Kasumi-1 (cell line): ENCODE measurements around the gene SRRM3.
"Not testable (repeated sequence)": the region's sequence is repeated elsewhere in the genome, so short reads cannot be mapped to it uniquely, and the experiment has no call there.

Source experiments
- DNase-seq, 2 experiments: peaks; one replicate each; lab custom pipeline; 2025; lab: John Stamatoyannopoulos, UW

Gene SRRM3

DNA sequence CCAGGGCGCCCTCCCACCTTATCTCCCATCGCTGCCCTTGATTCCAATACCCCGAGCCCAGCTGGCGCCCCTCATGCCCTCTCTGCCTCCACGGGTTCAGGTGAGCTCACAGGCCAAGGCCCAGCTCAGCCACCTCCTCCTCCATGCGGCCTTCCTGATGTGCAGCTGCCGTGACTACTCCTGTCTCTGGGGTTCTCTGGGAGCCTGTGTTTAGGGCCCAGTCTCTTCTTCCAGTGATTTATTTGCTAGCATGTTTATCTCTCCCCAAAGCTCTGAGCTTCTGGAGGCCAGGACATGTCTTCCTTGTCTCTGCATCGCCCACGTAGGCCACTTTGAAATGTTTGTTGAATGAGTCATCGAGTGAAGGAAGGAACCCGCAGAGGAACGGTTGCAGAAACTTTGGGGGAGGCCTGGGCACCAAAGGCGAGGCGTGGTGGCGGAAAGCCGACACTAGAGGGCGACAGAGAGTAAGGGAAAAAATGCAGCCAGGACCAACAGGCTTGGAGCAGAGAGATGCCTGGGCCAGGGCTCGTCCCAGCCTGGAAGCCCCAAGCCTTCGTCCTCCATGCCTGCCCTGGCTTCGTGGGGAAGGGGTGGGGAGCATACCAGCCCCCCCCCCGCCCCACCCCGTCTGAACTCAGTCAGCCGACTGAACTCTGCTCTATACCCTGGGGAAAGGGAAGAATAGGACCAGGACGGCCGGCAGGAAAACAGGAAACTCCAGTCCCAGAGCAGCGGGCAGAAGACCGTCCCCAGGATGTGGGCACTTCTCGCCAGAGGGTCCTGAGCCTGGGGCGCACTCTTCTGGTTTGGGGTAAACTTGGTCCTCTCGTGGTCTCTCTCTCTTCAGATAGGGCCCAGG, 89.9 kb downstream of the SRRM3 start:
- DNase-seq = peak; percentile 94 to 96

DNA sequence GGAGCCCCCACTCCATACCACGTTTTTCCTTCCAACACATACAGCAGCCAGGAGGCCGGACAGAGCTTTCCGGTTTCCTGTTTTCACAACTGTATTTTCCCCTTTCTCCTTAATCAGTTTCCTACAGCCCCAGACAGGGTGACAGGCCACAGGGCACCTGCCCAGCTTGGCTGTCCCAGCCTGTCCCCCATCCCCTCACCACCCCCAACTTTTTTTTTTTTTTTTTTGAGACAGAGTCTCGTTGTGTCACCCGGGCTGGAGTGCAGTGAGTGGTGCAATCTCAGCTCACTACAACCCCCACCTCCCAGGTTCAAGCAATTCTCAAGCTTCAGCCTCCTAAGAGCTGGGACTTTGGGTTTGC, 90.5 kb downstream of the SRRM3 start:
- peak in 1 of 2 experiments; percentile 88 for DNase-seq

DNA sequence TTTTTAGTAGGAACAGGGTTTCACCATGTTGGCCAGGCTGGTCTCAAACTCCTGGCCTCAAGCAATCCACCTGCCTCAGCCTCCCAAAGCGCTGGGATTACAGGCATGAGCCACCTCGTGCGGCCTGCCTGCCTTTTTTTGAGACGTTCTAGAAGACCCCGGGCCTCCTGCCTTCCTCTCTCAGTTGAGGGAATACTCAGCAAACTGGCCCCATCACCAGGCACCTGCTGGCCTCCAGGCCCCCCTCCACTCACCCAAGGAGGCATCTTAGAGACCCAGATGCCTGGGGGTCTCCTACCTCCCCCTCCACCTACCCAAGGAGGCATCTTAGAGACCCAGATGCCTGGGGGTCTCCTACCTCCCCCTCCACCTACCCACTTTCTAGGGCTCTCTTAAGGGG, 91.2 kb downstream of the SRRM3 start:
- not testable (repeated sequence) for DNase-seq

DNA sequence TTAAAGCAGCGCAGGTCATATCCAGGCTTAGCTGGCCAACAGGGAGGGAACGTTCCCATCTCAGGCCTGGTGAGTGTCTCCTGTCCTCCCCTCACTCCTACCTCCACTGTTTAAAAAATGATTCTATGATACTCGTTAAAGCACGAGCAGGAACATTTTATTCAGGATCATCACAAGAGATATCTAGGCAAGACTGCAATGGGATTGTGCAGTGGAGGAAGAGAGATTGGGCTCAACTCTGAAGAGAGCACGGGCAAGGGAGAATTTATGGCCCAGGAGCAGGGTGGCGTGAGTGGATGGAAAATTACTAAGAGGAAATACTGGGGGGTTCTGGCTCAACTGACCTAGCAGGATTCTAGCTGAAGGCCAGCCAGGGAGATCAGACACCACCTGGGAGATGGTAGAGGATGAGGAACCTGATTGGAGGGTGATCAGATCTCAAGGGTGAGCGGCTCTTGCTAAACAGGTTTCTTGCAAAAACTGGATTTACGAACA, 91.8 kb downstream of the SRRM3 start:
- no peak for DNase-seq

DNA sequence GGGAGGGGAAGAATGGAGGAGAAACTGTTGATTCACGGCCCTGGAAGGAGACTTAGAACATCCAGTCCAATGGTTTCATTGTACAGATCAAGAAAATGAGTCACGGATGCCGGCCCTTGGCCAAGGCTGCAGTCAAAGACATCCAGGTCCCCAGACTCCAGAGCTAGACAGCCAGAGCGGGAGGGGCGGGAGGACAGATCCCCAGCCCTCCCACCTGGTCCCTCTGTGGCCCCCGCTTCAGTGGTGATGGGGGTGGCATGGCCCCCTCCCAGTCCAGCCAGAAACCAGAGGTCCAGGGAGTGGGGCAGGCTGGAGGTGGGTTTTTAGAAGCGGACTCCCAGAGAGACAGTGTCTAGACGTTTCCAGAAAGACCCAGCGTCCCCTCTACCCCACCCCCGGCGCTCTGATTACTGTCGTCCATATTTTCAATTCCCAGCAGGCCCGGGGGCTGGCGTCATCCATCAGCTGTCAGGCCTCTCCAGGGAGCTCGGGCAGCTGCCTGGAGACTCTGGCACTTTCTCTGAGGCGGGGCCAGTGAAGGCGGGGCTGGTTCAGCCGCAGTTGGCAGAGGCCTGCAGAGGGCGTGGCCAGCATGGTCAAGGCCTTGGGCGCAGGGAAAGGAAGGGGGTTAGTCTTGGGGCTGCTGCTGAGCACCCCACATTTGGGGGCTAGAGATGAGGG, 92.8 kb downstream of the SRRM3 start:
- DNase-seq = no peak

DNA sequence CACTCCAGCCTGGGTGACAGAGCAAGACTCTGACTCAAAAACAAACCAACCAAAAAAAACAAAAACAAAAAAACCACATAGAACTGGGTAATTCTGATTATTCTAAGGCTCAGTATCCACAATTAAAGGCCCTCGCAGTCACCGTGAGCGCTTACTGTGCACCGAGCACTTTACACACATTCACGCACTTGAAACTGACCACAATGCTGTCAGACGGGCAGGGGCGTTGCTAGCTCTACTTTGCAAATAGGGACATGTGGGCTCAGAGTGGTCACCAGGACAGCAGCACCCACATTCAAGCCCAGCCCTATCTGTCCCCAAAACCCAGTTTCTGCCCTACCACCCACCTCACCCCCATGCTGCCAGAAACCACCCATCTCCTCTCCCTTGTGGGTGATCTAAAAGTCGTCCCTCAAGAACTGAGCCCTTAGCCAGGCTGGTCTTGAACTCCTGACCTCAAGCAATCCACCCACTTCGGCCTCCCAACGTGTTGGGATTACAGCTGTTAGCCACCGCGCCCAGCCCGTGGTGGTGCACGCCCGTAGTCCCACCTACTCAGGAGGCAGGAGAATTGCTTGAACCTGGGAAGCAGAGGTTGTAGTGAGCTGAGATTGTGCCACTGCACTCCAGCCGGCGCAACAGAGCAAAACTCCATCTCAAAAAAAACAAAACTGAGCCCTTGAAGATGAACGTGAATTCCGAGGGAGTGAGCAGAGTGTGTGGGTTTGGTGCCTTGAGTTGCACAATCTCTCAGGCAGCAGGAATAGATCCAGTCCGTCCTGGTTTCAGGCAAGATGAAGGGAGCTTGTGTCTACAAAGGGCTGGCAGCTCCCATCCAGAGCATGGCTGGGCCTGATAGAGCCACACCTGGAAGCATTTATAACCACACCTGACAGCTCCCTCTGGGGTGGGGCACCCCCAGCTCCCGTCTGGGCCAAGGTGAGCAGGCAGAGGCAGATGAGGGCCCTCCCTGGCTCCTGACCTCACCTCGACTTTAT, 95.3 kb downstream of the SRRM3 start:
- no peak for DNase-seq

DNA sequence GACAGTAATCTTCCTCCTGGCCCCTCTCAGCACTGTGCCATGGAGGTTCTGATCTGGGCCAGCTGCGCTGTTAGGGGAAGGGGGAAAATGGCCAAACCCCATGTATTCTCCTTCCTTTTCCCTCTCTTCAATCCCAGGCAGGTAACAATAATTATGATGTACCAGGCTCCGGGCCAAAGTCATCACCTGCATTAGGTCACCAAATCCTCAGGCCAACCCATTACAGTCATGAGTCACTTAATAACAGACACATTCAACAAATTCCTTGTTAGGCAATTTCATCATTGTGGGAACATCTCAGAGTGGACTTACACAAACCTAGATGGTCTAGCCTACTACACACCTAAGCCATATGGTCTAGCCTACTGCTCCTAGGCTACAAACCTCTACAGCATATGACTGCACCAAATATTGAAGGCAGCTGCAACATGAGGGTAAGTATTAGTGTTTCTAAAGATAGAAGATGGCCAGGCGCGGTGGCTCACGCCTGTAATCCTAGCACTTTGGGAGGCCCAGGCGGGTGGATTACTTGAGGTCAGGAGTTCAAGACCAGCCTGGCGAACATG, 98.6 kb downstream of the SRRM3 start:
- DNase-seq = no peak

DNA sequence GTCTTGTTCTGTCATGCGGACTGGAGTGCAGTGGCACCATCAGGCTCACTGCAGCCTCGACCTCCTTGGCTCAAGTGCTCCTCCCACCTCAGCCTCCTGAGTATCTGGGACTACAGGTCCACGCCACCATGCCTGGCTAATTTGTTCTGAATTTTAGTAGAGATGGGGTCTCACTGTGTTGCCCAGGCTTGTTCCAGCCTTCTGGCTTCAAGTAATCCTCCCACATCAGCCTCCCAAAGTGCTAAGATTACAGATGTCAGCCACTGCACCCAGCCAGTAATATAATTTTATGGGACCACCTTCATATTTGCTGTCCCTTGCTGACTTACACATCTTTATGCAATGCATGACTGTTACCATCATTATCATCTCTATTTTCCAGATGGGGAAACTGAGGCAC, 99.3 kb downstream of the SRRM3 start:
- no peak for DNase-seq

DNA sequence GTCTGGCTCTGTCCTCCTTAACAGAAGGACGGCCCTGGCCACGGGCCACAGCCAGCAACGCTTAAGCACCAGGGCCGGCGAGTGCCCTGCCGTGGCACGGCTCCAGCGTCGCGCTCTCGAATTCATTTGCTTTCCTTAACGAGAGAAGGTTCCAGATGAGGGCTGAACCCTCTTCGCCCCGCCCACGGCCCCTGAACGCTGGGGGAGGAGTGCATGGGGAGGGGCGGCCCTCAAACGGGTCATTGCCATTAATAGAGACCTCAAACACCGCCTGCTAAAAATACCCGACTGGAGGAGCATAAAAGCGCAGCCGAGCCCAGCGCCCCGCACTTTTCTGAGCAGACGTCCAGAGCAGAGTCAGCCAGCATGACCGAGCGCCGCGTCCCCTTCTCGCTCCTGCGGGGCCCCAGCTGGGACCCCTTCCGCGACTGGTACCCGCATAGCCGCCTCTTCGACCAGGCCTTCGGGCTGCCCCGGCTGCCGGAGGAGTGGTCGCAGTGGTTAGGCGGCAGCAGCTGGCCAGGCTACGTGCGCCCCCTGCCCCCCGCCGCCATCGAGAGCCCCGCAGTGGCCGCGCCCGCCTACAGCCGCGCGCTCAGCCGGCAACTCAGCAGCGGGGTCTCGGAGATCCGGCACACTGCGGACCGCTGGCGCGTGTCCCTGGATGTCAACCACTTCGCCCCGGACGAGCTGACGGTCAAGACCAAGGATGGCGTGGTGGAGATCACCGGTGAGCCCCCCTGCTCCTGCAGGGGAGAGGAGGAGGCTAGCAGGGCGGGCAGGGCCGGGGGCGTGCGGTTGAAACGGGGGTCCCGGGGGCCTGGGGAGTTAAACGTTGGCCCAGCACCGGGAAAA, 100.9 kb downstream of the SRRM3 start, which contains the start of gene HSPB1:
HSPB1 (plus strand) TSS at position 327 of the 855 bp plus-strand sequence; CDS start at position 367, 40 bp downstream.
- DNase-seq = peak; percentile 87 to 92

DNA sequence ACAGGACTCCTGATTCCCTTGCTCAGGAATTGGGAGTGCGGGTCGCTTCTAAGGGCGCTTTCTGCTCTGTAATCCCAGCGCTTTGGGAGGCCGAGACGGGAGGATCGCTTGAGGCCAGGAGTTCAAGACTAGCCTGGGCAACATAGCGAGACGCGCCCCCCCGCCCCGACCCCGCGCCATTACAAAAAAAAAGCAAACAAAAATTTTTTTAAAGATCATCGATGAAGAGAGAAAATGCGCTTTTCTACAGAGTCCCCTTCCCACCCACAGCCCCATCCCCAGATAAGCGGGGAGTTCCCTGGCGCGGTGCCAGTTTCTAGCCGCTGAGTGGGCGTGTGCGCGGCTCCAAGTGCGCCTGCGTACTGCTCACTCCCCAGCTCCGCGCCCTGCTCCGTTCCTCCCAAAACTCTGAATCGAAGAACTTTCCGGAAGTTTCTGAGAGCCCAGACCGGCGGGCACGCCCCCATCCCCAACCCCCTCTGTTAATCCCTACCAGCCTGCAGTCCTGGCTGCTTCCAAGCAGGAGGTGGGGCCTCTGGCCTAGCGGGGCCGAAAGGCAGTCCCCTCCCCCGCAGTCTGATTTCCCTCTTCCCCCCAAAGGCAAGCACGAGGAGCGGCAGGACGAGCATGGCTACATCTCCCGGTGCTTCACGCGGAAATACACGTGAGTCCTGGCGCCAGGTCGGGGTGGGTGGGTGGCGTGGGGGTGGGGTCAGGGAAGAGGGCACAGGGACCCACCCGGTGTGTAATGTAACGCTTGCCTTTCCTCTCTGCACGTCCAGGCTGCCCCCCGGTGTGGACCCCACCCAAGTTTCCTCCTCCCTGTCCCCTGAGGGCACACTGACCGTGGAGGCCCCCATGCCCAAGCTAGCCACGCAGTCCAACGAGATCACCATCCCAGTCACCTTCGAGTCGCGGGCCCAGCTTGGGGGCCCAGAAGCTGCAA, 101.8 kb downstream of the SRRM3 start:
- peak; percentile 88 to 92 for DNase-seq

DNA sequence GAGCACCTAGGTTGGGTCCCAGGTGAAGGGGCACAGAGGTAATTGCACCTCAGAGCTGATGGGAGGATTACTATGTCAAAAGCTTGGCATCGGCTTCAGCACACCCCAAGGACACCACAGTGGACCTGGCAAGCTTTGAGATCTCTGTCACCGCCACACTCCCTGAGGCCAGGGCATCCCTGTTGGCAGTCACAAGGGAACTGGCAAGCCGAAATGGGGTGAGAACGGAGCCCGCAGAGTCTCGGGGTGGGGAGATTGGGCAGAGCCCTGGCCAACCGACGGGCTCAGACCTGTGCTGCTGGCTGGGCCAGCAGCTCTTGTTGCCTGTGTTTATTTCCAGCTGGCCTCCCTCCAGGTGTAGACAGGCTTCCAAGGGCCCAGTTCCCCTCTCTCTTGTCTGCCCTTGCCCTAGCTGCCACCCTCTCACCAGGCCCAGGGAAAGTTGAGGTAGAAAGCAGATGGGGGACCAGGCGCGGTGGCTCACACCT, 103.2 kb downstream of the SRRM3 start:
- DNase-seq = no peak

DNA sequence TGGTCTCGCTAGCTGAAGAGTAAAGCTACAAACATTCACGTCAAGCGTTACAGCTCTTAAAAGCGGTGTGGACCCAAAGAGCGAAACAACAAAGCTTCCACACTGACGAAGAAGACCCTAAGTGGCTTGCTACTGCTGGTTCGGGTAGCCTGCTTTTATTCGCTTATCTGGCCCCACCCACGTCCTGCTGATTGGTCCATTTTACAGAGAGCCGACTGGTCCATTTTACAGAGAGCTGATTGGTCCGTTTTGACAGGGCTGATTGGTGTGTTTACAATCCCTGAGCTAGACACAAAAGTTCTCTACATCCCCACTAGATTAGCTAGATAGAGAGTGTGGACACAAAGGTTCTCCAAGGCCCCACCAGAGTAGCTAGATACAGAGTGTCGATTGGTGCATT, 107.2 kb downstream of the SRRM3 start:
- DNase-seq = not testable (repeated sequence)

DNA sequence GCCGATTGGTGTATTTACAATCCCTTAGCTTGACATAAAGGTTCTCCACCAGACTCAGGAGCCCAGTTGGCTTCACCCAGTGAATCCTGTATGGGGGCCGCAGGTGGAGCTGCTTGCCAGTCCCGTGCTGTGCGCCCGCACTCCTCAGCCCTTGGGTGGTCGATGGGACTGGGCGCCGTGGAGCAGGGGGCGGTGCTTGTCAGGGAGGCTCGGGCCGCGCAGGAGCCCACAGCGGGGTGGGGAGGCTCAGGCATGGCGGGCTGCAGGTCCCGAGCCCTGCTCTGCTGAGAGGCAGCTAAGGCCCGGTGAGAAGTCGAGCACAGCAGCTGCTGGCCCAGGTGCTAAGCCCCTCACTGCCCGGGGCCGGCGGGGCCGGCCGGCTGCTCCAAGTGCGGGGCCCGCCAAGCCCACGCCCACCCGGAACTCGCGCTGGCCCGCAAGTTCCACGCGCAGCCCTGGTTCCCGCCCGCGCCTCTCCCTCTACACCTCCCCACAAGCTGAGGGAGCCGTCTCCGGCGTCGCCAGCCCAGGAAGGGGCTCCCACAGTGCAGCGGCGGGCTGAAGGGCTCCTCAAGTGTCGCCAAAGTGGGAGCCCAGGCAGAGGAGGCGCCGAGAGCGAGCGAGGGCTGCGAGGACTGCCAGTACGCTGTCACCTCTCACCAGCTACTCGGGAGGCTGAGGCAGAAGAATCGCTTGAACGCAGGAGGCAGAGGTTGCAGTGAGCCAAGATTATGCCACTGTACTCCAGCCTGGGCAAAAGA, 107.8 kb downstream of the SRRM3 start:
- not testable (repeated sequence) for DNase-seq

DNA sequence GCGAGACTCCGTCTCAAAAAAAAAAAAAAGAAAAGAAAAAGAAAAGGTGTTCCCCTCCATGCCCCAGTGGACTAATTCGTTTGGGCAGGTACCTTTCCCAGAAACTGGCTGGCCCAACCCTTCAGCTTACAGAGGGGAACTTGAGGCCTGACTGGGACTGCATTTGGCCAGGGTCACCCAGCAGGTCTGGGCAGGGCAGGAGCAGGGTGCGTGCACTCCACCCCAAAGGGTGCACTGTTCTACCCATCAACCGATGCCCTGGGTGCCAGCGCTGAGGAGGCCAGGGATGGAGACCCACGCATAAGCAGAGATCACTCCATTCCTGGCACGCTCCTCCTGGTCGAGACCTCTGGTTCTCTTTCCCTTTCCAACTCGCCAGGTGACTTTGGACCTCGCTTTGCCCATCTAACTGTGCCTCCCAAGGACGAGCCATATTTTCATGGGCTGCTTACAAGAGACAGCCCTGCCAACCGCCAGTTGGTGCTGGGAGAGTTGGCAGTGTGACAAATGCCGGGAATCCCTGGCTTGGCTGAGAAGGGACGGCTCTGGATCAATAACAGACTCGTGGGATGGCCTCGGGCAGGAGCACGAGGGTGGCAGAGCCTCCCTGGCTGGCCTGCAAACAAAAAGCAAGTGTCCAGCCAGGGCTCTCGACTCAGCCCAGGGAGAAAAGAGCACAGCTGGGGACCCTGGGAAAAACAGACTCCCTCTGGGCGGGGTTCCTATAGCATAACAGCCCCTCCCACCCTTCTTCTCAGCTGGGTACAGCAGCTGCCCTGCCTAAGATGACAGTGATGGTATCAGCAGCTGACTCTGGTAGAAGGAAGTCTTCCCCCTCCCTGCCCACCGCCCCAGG, 108.6 kb downstream of the SRRM3 start:
- no peak for DNase-seq

DNA sequence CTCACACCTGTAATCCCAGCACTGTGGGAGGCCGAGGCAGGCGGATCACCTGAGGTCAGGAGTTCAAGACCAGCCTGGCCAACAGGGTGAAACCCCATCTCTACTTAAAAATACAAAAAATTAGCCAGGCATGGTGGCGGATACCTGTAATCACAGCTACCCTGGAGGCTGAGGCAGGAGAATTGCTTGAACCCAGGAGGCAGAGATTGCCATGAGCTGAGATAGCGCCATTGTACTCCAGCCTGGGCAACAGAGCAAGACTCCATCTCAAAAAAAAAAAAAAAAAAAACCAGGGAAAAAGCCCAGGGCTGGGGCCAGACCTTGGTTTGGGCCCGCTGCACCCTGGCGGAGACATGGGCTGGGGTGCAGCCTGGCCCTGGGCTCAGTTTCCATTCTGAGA, 110.1 kb downstream of the SRRM3 start:
- DNase-seq = not testable (repeated sequence)

DNA sequence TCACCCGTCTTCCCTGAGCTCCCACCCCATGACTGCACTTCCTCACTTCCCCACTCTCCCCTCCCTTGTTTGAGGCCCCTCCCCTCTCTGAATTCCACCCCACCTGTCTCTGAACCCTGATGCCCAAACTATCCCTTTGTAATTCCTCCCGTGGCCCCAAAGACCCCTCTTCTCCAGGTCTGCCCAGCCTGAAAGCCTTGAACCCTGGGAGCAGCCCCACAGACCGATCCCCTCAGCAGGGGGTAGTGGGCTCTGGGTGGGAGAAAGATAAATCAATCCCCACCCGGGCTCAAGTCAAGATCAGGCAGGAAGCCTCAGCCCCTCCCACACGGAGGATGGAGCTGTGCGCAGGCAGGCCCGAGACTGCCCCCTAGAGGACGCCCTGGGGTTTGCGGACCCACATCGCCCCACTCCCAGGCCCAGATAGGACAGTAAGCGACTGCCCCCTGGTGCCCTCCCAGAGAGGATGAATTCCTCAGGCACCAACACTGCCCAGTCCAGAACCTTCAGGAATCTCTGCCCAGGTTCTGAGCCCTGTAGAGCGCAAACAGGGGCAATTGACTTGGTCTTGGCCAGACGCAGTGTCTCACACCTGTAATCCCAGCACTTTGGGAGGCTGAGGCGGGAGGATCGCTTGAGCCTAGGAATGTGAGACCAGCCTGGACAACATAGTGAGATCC, 112.5 kb downstream of the SRRM3 start:
- DNase-seq = peak; percentile 91 to 92

DNA sequence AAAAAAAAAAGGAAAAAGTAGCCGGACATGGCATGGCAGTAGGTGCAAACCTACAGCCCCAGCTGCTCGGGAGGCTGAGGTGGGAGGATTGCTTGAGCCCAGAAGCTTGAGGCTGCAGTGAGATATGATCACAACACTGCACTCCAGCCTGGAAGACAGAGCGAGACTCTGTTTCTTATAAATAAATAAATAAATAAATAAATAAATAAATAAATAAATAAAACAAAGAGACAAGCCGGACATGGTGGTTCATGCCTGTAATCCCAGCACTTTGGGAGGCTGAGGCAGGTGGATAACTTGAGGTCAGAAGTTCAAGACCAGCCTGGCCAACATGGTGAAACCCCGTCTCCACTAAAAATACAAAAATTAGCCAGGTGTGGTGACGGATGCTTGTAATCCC, 113.0 kb downstream of the SRRM3 start:
- not testable (repeated sequence) for DNase-seq
